Caco-2 (cell line): Measurements from ENCODE around the gene ZDHHC14. TPM values are rescaled to one million over a fixed set of nuclear protein-coding genes. Genes with fewer than 3 reads are reported as not detected.

Source experiments
- BruUV-seq: library from RNA; stranded (reverse); fragments of 400-500 nt; replicated peaks from 2 replicates; lab custom pipeline; 2021; lab: Mats Ljungman, UMichigan
- CTCF ChIA-PET: fragments of 300-600 bp; sonication (Branson Sonifier 250); formaldehyde crosslinking; loops from one replicate; lab custom pipeline; 2022; ENCODE audit warnings: antibody characterized with exemption; lab: Charles Lee
- POLR2A ChIA-PET: fragments of 300-600 bp; sonication (Branson Sonifier 250); formaldehyde crosslinking; loops from one replicate; lab custom pipeline; 2022; ENCODE audit warnings: antibody characterized with exemption; lab: Charles Lee
- DNase-seq, 2 experiments: peaks; one replicate each; pipeline versions ENCODE4 v3.0.0 to v3.0.0-alpha.2; 2020 to 2022
- H3K27me3 ChIP-seq: replicated peaks from 2 replicates; pipeline ENCODE4 v1.6.0; 2011; ENCODE audit warnings: low read length; ENCODE audit not compliant: control insufficient read depth, insufficient read depth
- H3K36me3 ChIP-seq: 2 replicates; pipeline ENCODE4 v1.5.1; 2011; ENCODE audit warnings: low read length; ENCODE audit not compliant: control insufficient read depth, insufficient read depth
- H3K4me1 ChIP-seq: fragments of 250-450 bp; sonication (Bioruptor Pico); 2 replicates; pipeline ENCODE4 v1.5.1; 2020; ENCODE audit warnings: mild to moderate bottlenecking
- H3K4me3 ChIP-seq: 2 replicates; pipeline ENCODE4 v1.5.1; 2011; ENCODE audit warnings: low read depth, mild to moderate bottlenecking, control low read depth, low read length
- H3K9me3 ChIP-seq: fragments of 250-450 bp; sonication (Bioruptor Pico); 2 replicates; pipeline ENCODE4 v1.5.1; 2020; ENCODE audit warnings: mild to moderate bottlenecking, moderate library complexity
- H3K27ac Mint-ChIP-seq: one replicate; pipeline ENCODE4 v1.8.0; 2022; ENCODE audit warnings: mixed read lengths; ENCODE audit not compliant: unreplicated experiment
- H3K27me3 Mint-ChIP-seq: one replicate; pipeline ENCODE4 v1.8.0; 2022; ENCODE audit warnings: mixed read lengths; ENCODE audit not compliant: insufficient read depth, unreplicated experiment
- H3K36me3 Mint-ChIP-seq: one replicate; pipeline ENCODE4 v1.8.0; 2022; ENCODE audit warnings: mild to moderate bottlenecking, mixed read lengths; ENCODE audit not compliant: insufficient read depth, unreplicated experiment
- H3K4me1 Mint-ChIP-seq: one replicate; pipeline ENCODE4 v1.8.0; 2022; ENCODE audit warnings: low read depth, mixed read lengths; ENCODE audit not compliant: unreplicated experiment
- H3K4me3 Mint-ChIP-seq: one replicate; pipeline ENCODE4 v1.8.0; 2022; ENCODE audit warnings: mild to moderate bottlenecking, moderate library complexity, mixed read lengths; ENCODE audit not compliant: unreplicated experiment
- H3K9me3 Mint-ChIP-seq: one replicate; pipeline ENCODE4 v1.8.0; 2022; ENCODE audit warnings: mixed read lengths; ENCODE audit not compliant: unreplicated experiment
- CTCF ChIP-seq, 2 experiments: fragments of 200-600 bp in 1 of 2; IDR thresholded peaks; 1 replicate in 1 of 2; 2 replicates in 1 of 2; pipeline versions ENCODE4 v1.5.1 to v1.8.0; 2011 to 2022; ENCODE audit warnings: antibody characterized with exemption in 1 of 2, control low read depth in 1 of 2, inconsistent platforms in 1 of 2, low read depth in 1 of 2, low read length in 1 of 2, mild to moderate bottlenecking in 1 of 2, moderate library complexity in 1 of 2; ENCODE audit not compliant: insufficient read depth in 1 of 2, severe bottlenecking in 1 of 2, unreplicated experiment in 1 of 2
- intact Hi-C: fragments of 100-400 bp; cut with micrococcal nuclease; formaldehyde crosslinking; loops from one replicate; pipeline ENCODE4 v1.10.0; 2022; ENCODE audit not compliant: unreplicated experiment
- total RNA-seq: library from RNA; stranded (reverse); gene quantifications from 2 replicates; pipeline ENCODE4 v1.2.3, GENCODE V29; 2022

ZDHHC14 gene
- total RNA-seq, 1 experiment from 2014 or later, result 22.1 TPM

- peaks cover 10% of the 10 kb centered on the region for H3K4me1 Mint-ChIP-seq
- no peak overlapping the region for H3K4me3 Mint-ChIP-seq
- no peak for DNase-seq
- H3K9me3 ChIP-seq, result no peaks in the 10 kb centered on the region
- no peak overlapping the region for H3K27ac Mint-ChIP-seq
- no peak overlapping the region for H3K4me3 ChIP-seq
- CTCF ChIA-PET, result no interaction called here
- no peaks in the 10 kb centered on the region for H3K9me3 Mint-ChIP-seq
- peaks cover 17% of the 10 kb centered on the region for H3K36me3 Mint-ChIP-seq
- POLR2A ChIA-PET, result no interaction called here
- intact Hi-C loops, result no loop called here
- H3K27me3 Mint-ChIP-seq, result no peaks in the 10 kb centered on the region
- peaks cover 5% of the 10 kb centered on the region; the same call in 1 of the 2 replicates for H3K4me1 ChIP-seq
- no peak for TF ChIP-seq CTCF (IDR thresholded peaks at IDR 0.05; ENCODE audit: insufficient read depth in 1 of 2, low read depth in 1 of 2, low read length in 1 of 2, severe bottlenecking in 1 of 2, unreplicated experiment in 1 of 2)
- no TSS peak for BruUV-seq
- H3K36me3 ChIP-seq, result no peaks in the 10 kb centered on the region
- H3K27me3 ChIP-seq, result no peaks in the 10 kb centered on the region
Measured at GRCh38 chr6:157560691-157561413, 179.9 kb downstream of the ZDHHC14 start.

GRCh38 chr6:157561414-157561790 is 180.4 kb downstream of the ZDHHC14 start:
- peaks cover 10% of the 10 kb centered on the region for H3K4me1 Mint-ChIP-seq
- TF ChIP-seq CTCF (IDR thresholded peaks at IDR 0.05; ENCODE audit: insufficient read depth in 1 of 2, low read depth in 1 of 2, low read length in 1 of 2, severe bottlenecking in 1 of 2, unreplicated experiment in 1 of 2), result no peak
- POLR2A ChIA-PET, result no interaction called here

GRCh38 chr6:157561929-157562810 is 181.2 kb downstream of the ZDHHC14 start:
- H3K36me3 Mint-ChIP-seq, result peaks cover 7% of the 10 kb centered on the region
- intact Hi-C loops, result no loop called here
- no peak overlapping the region for H3K4me3 Mint-ChIP-seq
- POLR2A ChIA-PET, result no interaction called here
- no peak for TF ChIP-seq CTCF (IDR thresholded peaks at IDR 0.05; ENCODE audit: insufficient read depth in 1 of 2, low read depth in 1 of 2, low read length in 1 of 2, severe bottlenecking in 1 of 2, unreplicated experiment in 1 of 2)
- no peak overlapping the region for H3K4me3 ChIP-seq
- no peaks in the 10 kb centered on the region for H3K27me3 Mint-ChIP-seq
- no peaks in the 10 kb centered on the region for H3K9me3 ChIP-seq
- H3K4me1 Mint-ChIP-seq, result peaks cover 10% of the 10 kb centered on the region
- CTCF ChIA-PET, result no interaction called here
- no TSS peak for BruUV-seq
- DNase-seq, result no peak
- H3K9me3 Mint-ChIP-seq, result no peaks in the 10 kb centered on the region
- no peaks in the 10 kb centered on the region for H3K27me3 ChIP-seq
- peaks cover 5% of the 10 kb centered on the region; the same call in 1 of the 2 replicates for H3K4me1 ChIP-seq
- H3K36me3 ChIP-seq, result no peaks in the 10 kb centered on the region
- no peak overlapping the region for H3K27ac Mint-ChIP-seq

More at GRCh38 chr6:157561414-157561790, 180.4 kb downstream of the ZDHHC14 start:
- DNase-seq, result no peak
- Histone ChIP-seq H3K4me3 (no peak overlapping the region), H3K4me1 (peaks cover 5% of the 10 kb centered on the region; the same call in 1 of the 2 replicates), H3K9me3 (no peaks in the 10 kb centered on the region), H3K27me3 (no peaks in the 10 kb centered on the region), H3K36me3 (no peaks in the 10 kb centered on the region)
- H3K36me3 Mint-ChIP-seq, result peaks cover 15% of the 10 kb centered on the region
- no peak overlapping the region for H3K27ac Mint-ChIP-seq
- no peak overlapping the region for H3K4me3 Mint-ChIP-seq
- no peaks in the 10 kb centered on the region for H3K9me3 Mint-ChIP-seq
- BruUV-seq, result no TSS peak
- intact Hi-C loops, result no loop called here
- H3K27me3 Mint-ChIP-seq, result no peaks in the 10 kb centered on the region
- CTCF ChIA-PET, result no interaction called here
